GM12872 (cell line): ENCODE measurements around the gene EIF2B2.

Experiments used
- CTCF ChIP-seq: IDR thresholded peaks from 3 replicates; pipeline ENCODE4 v1.5.1; 2011; ENCODE audit warnings: low read depth, mild to moderate bottlenecking, low read length, moderate library complexity; ENCODE audit not compliant: insufficient read depth

EIF2B2 gene

GRCh38 chr14:74979442-74980397 is 23.0 kb upstream of the EIF2B2 start:
- TF ChIP-seq CTCF = no peak

GRCh38 chr14:74980398-74980730 is 22.4 kb upstream of the EIF2B2 start:
- TF ChIP-seq CTCF = no peak

DNA sequence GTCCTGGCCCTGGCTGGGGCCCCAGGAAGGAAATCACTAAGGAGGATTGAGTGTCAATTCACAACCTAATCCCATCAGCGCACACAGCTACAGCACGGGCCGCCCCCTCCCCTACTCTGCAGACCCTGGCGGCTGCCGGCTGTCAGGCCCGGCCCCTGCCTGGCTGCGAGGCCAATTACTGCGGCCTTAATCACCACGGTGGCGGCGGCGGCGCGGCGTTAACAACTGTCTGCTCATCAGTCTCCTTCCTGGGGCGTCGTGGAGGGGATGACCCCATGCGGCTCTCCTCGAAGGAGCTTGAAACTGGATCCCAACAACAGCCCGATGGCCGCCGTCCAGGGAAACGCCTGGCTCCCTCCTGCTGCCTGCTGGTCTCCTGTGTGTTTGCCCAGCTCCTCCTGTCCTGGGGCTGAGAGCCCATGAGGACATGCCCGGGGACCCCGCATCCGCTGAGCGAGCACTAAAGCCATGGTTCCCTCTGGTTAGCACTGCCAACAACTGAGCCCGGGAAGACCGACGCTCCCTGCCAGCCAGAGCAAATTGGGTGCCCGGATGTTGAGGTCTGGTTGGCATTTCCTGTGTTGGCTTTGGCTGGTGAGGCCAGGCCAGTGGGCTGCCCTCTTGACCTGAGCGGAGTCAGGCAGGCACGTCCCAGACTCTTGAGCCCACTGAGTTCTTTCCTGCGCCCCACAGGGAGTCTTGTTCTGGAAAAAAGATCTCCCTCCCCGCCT is 21.8 kb upstream of the EIF2B2 start:
- TF ChIP-seq CTCF = no peak

- TF ChIP-seq CTCF = no peak
These were observed 21.3 kb upstream of the EIF2B2 start for GRCh38 chr14:74981462-74981782.

DNA sequence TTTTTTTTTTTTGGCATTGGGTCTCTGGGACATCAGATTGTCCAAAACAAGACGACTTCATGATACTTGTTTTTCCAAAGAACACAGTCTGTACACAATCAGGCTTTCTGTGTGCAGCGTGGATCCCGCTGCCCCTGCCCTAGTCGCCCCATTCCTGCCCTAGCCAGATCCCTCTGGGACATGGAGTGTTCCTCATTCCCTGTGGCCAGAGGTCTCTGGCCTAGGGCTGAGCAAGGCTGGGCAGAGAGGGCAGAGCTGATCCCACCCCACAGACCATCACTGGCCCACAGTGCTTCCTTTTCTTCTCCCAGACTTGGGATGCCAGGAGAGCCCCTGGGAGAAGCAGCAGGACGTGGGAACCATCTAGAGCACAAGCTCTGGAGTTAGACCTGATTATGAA is 20.9 kb upstream of the EIF2B2 start:
- no peak for TF ChIP-seq CTCF

DNA sequence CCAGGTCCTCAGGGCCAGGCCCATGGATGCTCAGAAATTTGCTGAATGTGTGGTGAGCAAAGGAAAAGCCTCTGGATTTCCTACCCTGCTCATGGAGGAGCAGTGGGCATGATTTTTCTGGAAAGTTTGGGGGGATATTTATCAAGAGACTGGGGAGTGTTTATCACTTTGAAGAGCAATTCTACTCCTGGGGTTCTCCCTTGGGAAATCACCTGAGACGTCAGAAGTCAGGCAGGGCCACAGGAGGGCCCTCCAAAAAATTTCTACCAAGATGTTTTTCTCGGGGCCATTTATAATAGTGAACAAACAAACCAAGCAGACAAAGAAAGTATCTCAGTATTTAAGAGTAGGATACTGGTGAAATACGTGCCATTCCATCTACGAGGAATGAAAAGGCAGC is 20.1 kb upstream of the EIF2B2 start:
- TF ChIP-seq CTCF = no peak

DNA sequence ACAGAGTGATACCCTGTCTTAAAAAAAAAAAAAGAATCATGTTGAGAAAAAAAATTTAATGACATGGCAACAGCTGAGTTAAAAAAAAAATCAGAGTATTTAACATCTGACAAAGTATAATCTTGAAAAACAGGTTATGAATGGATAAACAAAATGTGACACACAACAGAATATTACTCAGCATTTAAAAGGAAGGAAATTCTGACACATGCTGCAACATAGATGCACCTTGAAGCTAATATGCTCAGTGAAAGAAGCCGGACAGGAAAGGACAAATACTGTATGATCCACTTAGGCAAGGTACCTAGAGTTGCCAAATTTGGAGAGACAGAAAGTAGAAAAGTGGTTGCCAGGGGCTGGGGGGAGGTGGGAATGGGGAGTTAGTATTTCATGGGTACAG is 19.4 kb upstream of the EIF2B2 start:
- no peak for TF ChIP-seq CTCF
